Adrenal gland (tissue), 12 donors: Measurements from ENCODE around the gene EXD3. TPM values are rescaled to one million over a fixed set of nuclear protein-coding genes. Genes with fewer than 3 reads are reported as not detected.

Experiments used
- DNase-seq, 7 donors: peaks; one replicate each; pipeline ENCODE4 v3.0.0-alpha.2; 2019 to 2020
- H3K27ac ChIP-seq, 5 donors: fragments of 200-600 bp; sonication (generic) in 4 of 5; 1 replicate in 3 of 5; 2 replicates in 2 of 5; pipeline versions ENCODE4 v1.5.1 to v1.8.0; 2016 to 2020; ENCODE audit warnings: mild to moderate bottlenecking in 1 of 5
- H3K27me3 ChIP-seq: fragments of 200-600 bp; 2 replicates; pipeline ENCODE4 v1.8.0; 2021
- H3K36me3 ChIP-seq, 2 donors: fragments of 200-600 bp; replicated peaks in 1 of 2; 1 replicate in 1 of 2; 2 replicates in 1 of 2; pipeline versions ENCODE4 v1.5.1 to v1.8.0; 2018 to 2022
- H3K4me1 ChIP-seq, 2 donors: fragments of 200-600 bp; replicated peaks in 1 of 2; 1 replicate in 1 of 2; 2 replicates in 1 of 2; pipeline versions ENCODE4 v1.5.1 to v1.8.0; 2018 to 2021
- H3K4me3 ChIP-seq, 4 donors: fragments of 200-600 bp; sonication (generic) in 3 of 4; one replicate each; pipeline ENCODE4 v1.5.1; 2016 to 2018
- H3K9me3 ChIP-seq, 3 donors: fragments of 200-600 bp; sonication (generic) in 1 of 3; replicated peaks in 1 of 3; 1 replicate in 2 of 3; 2 replicates in 1 of 3; pipeline versions ENCODE4 v1.5.1 to v1.8.0; 2016 to 2021
- CTCF ChIP-seq, 6 experiments: fragments of 450-650 bp in 4 of 6; fragments of 200-600 bp in 2 of 6; sonication (generic) in 1 of 6; IDR thresholded peaks; 1 replicate in 5 of 6; 2 replicates in 1 of 6; pipeline versions ENCODE4 v1.5.1 to v1.8.0; 2016 to 2021; ENCODE audit warnings: antibody characterized with exemption in 6 of 6, mild to moderate bottlenecking in 2 of 6, moderate library complexity in 1 of 6
- POLR2A ChIP-seq, 2 donors: fragments of 450-650 bp; IDR thresholded peaks; one replicate each; pipeline ENCODE4 v1.6.1; 2017; ENCODE audit warnings: antibody characterized with exemption in 2 of 2, mild to moderate bottlenecking in 2 of 2, moderate library complexity in 1 of 2
- WGBS, 4 donors: extraction: QIAGEN DNeasy Blood & Tissue Kit in 2 of 4; methylation state at CpG; one replicate each; pipeline versions ENCODE4 v1.1.5 to v1.1.7; 2013 to 2017; 5-methylcytosine and 5-hydroxymethylcytosine counted together
- intact Hi-C, 2 donors: fragments of 100-400 bp; cut with DNase I; formaldehyde crosslinking; loops; one replicate each; pipeline versions ENCODE4 v1.14.1 to v1.15.0; 2022 to 2023
- polyA plus RNA-seq, 3 donors: library from polyadenylated mRNA; stranded (reverse); fragments of 200-250 nt in 2 of 3; fragments of 350-450 nt in 1 of 3; fragmentation: Illumina TruSeq in 1 of 3; extraction: RNeasy Lipid Tissue Mini Kit (QIAGEN cat#74804) in 1 of 3; gene quantifications; one replicate each; pipeline ENCODE4 v1.2.3, GENCODE V29; 2013 to 2014
- total RNA-seq, 9 donors: library from RNA; depleted of rRNA in 4 of 9; stranded (reverse); fragments of >200 nt in 4 of 9; fragments of 120-200 nt in 1 of 9; fragmentation: NEBNext Ultra II Directional in 1 of 9; extraction: Animal tissue kit (Norgen Biotek cat#: 25700) in 1 of 9; gene quantifications; one replicate each; pipeline versions ENCODE4 v1.1.0 to v1.2.4, GENCODE V29; 2013 to 2023
- donor health status: healthy with polysubstance abuse.
- donor health status: Bipolar disorder and iron deficiency.
- donor health status: DM: yes; HTN: yes; CAD: no.
- donor health status: DM: no; HTN: no; CAD: no.
- donor health status: DM: no; HTN: no; CAD: no.
- donor health status: DM: yes; HTN: yes; CAD: no.

The EXD3 gene
- total and polyA plus RNA-seq, 12 donors: 1.2 to 111 (median 23.9) TPM

GRCh38 chr9:137429974-137430722 lies 7.2 kb upstream of the EXD3 start:
- WGBS, 4 donors: 53 to 59% (median 56%) methylated on average over 22 to 34 of the region's 34 CpGs

GRCh38 chr9:137429546-137429890 lies 6.6 kb upstream of the EXD3 start:
- H3K4me1 ChIP-seq: no peaks in the 10 kb centered on the region
- no peak overlapping the region for H3K4me3 ChIP-seq
- DNase-seq: no peak
- WGBS, 4 donors: 20 to 59% (median 51%) methylated on average over 1 to 14 of the region's 14 CpGs; no CpG with 5 or more reads in 1 of the 4 donors
- H3K27ac ChIP-seq: no peak overlapping the region
- no peak for TF ChIP-seq CTCF (IDR thresholded peaks at IDR 0.05)
- TF ChIP-seq POLR2A (IDR thresholded peaks at IDR 0.05): no peak
- no peaks in the 10 kb centered on the region for H3K36me3 ChIP-seq
- intact Hi-C loops: no loop called here
- no peaks in the 10 kb centered on the region for H3K9me3 ChIP-seq
- no peaks in the 10 kb centered on the region for H3K27me3 ChIP-seq

More at GRCh38 chr9:137429974-137430722, 7.2 kb upstream of the EXD3 start:
- TF ChIP-seq CTCF (IDR thresholded peaks at IDR 0.05) (no peak), POLR2A (IDR thresholded peaks at IDR 0.05) (no peak)
- peak in 3 of 7 donors; percentile 14 to 42 (median 30) for DNase-seq
- Histone ChIP-seq H3K9me3 (no peaks in the 10 kb centered on the region), H3K27me3 (no peaks in the 10 kb centered on the region), H3K4me1 (no peaks in the 10 kb centered on the region), H3K4me3 (no peak overlapping the region), H3K36me3 (no peaks in the 10 kb centered on the region), H3K27ac (no peak overlapping the region)
- intact Hi-C loops: no loop called here

GRCh38 chr9:137428841-137429545 lies 6.0 kb upstream of the EXD3 start:
- H3K4me1 ChIP-seq: peaks cover 0 to 2% of the 10 kb centered on the region in 2 donors

GRCh38 chr9:137428311-137428630 lies 5.3 kb upstream of the EXD3 start:
- H3K36me3 ChIP-seq: no peaks in the 10 kb centered on the region
- 73 to 88% (median 74%) methylated on average over 5 to 6 of the region's 6 CpGs; no CpG with 5 or more reads in 1 of the 4 donors for WGBS, 4 donors
- H3K4me1 ChIP-seq: peaks cover 0 to 8% of the 10 kb centered on the region in 2 donors
- no peaks in the 10 kb centered on the region for H3K27me3 ChIP-seq
- intact Hi-C loops: no loop called here
- no peak for TF ChIP-seq CTCF (IDR thresholded peaks at IDR 0.05)
- no peak for TF ChIP-seq POLR2A (IDR thresholded peaks at IDR 0.05)
- no peak for DNase-seq
- H3K27ac ChIP-seq: no peak overlapping the region
- no peak overlapping the region for H3K4me3 ChIP-seq
- H3K9me3 ChIP-seq: no peaks in the 10 kb centered on the region

More at GRCh38 chr9:137428841-137429545, 6.0 kb upstream of the EXD3 start:
- Histone ChIP-seq H3K27me3 (no peaks in the 10 kb centered on the region), H3K4me3 (no peak overlapping the region), H3K9me3 (no peaks in the 10 kb centered on the region), H3K27ac (no peak overlapping the region), H3K36me3 (no peaks in the 10 kb centered on the region)
- DNase-seq: no peak
- no peak for TF ChIP-seq POLR2A (IDR thresholded peaks at IDR 0.05)
- intact Hi-C loops: no loop called here
- 79 to 87% (median 82%) methylated on average over 6 to 27 of the region's 27 CpGs for WGBS, 4 donors
